HepG2 (cell line): Measurements from ENCODE around the gene IRS1. TPM values are rescaled to one million over a fixed set of nuclear protein-coding genes. Genes with fewer than 3 reads are reported as not detected.

ENCODE experiments used
- ARNT ChIP-seq: fragments of 450-650 bp; IDR thresholded peaks from 2 replicates; pipeline ENCODE4 v1.6.1; 2017
- DZIP1 ChIP-seq: sonication (generic); formaldehyde crosslinking; IDR thresholded peaks from 2 replicates; pipeline ENCODE4 v1.5.0; 2020; ENCODE audit warnings: mild to moderate bottlenecking, missing genetic modification reagents
- ELF4 ChIP-seq: sonication (generic); formaldehyde crosslinking; IDR thresholded peaks from 2 replicates; pipeline ENCODE4 v1.5.0; 2020; ENCODE audit warnings: missing genetic modification reagents, mild to moderate bottlenecking, moderate library complexity, borderline replicate concordance
- HDAC2 ChIP-seq: sonication (generic); formaldehyde crosslinking; IDR thresholded peaks from 2 replicates; pipeline ENCODE4 v1.4.0; 2020; ENCODE audit warnings: missing genetic modification reagents
- MED8 ChIP-seq: sonication (generic); formaldehyde crosslinking; IDR thresholded peaks from 2 replicates; pipeline ENCODE4 v1.8.1; 2023; ENCODE audit warnings: mild to moderate bottlenecking, missing genetic modification reagents; ENCODE audit not compliant: insufficient replicate concordance
- MIXL1 ChIP-seq: IDR thresholded peaks from 2 replicates; pipeline ENCODE4 v1.6.1; 2016
- MTERF4 ChIP-seq: sonication (generic); formaldehyde crosslinking; IDR thresholded peaks from 2 replicates; pipeline ENCODE4 v1.8.0; 2023; ENCODE audit warnings: mild to moderate bottlenecking, missing genetic modification reagents
- NBN ChIP-seq: fragments of 450-650 bp; conservative IDR thresholded peaks from 2 replicates; pipeline ENCODE4 v1.6.1; 2017
- NCOR1 ChIP-seq: fragments of 200-600 bp; sonication (generic); IDR thresholded peaks from 2 replicates; pipeline ENCODE4 v1.7.0; 2017; ENCODE audit warnings: antibody characterized with exemption, low read length, borderline replicate concordance
- TERF1 ChIP-seq: sonication (generic); formaldehyde crosslinking; IDR thresholded peaks from 2 replicates; pipeline ENCODE4 v1.8.0; 2022; ENCODE audit warnings: mild to moderate bottlenecking, missing genetic modification reagents, moderate library complexity
- U2AF1 ChIP-seq: fragments of 200-400 bp; formaldehyde crosslinking; optimal IDR thresholded peaks from 2 replicates; pipeline ENCODE3; 2017; ENCODE audit warnings: mild to moderate bottlenecking, low read depth, low read length
- ZBTB10 ChIP-seq: sonication (generic); formaldehyde crosslinking; IDR thresholded peaks from 2 replicates; pipeline ENCODE4 v1.4.0; 2020; ENCODE audit warnings: missing genetic modification reagents, borderline replicate concordance
- ZNF772 ChIP-seq: sonication (generic); formaldehyde crosslinking; IDR thresholded peaks from 2 replicates; pipeline ENCODE4 v1.5.0; 2020; ENCODE audit warnings: mild to moderate bottlenecking, missing genetic modification reagents
- polyA plus RNA-seq, 8 experiments: library from polyadenylated mRNA; depleted of rRNA in 3 of 8; stranded (reverse) in 7 of 8; unstranded in 1 of 8; fragments of >200 nt; fragmentation: Illumina TruSeq in 4 of 8; extraction: Trizol in 4 of 8; gene quantifications; 2 replicates each; pipeline versions ENCODE4 v1.2.1 to v1.2.3, GENCODE V29; 2011 to 2016; ENCODE audit warnings: low read depth in 4 of 8, missing spikeins in 1 of 8, mixed read lengths in 1 of 8; ENCODE audit not compliant: insufficient read depth in 1 of 8
- total RNA-seq, 5 experiments: library from RNA; depleted of rRNA; stranded (reverse); fragments of >200 nt; fragmentation: Illumina TruSeq; extraction: Trizol; gene quantifications; 2 replicates each; pipeline ENCODE4 v1.2.3, GENCODE V29; 2016; ENCODE audit warnings: low read depth in 1 of 5
- TF ChIP-seq, protein P1 (sequence below): sonication (generic); formaldehyde crosslinking; IDR thresholded peaks from 2 replicates; pipeline ENCODE4 v1.4.0; 2020; ENCODE audit warnings: missing genetic modification reagents, borderline replicate concordance
- TF ChIP-seq, protein P2 (sequence below): IDR thresholded peaks from 2 replicates; pipeline ENCODE4 v1.6.1; 2016; ENCODE audit warnings: missing genetic modification reagents, missing compliant biosample characterization
- TF ChIP-seq, protein P3 (sequence below): IDR thresholded peaks from 2 replicates; pipeline ENCODE4 v1.6.1; 2016; ENCODE audit warnings: mild to moderate bottlenecking
- TF ChIP-seq, protein P4 (sequence below): sonication (generic); formaldehyde crosslinking; IDR thresholded peaks from 2 replicates; pipeline ENCODE4 v1.4.0; 2020; ENCODE audit warnings: missing genetic modification reagents

IRS1 gene
- total and polyA plus RNA-seq, 2 of the 13 experiments (the other 11 are each of a cell fraction or from before 2014, with no cell fraction given), result 8.7 to 9.0 TPM

GRCh38 chr2:226740039-226740648 lies 59.5 kb downstream of the IRS1 start (continued):
- TF ChIP-seq ZBTB10 (CRISPR knock-in tag), result no peak
- TF ChIP-seq, protein P1, sequence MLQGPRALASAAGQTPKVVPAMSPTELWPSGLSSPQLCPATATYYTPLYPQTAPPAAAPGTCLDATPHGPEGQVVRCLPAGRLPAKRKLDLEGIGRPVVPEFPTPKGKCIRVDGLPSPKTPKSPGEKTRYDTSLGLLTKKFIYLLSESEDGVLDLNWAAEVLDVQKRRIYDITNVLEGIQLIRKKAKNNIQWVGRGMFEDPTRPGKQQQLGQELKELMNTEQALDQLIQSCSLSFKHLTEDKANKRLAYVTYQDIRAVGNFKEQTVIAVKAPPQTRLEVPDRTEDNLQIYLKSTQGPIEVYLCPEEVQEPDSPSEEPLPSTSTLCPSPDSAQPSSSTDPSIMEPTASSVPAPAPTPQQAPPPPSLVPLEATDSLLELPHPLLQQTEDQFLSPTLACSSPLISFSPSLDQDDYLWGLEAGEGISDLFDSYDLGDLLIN (CRISPR knock-in tag), result no peak
- no peak for TF ChIP-seq NBN
- TF ChIP-seq ELF4 (CRISPR knock-in tag), result peak; percentile 44; the same call in 1 of the 2 replicates
- no peak for TF ChIP-seq MTERF4 (CRISPR knock-in tag)
- TF ChIP-seq, protein P2, sequence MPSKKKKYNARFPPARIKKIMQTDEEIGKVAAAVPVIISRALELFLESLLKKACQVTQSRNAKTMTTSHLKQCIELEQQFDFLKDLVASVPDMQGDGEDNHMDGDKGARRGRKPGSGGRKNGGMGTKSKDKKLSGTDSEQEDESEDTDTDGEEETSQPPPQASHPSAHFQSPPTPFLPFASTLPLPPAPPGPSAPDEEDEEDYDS (CRISPR knock-in tag), result no peak
- TF ChIP-seq DZIP1 (CRISPR knock-in tag), result no peak
- peak; percentile 35; the same call in 1 of the 2 replicates for TF ChIP-seq ZNF772 (CRISPR knock-in tag)
- TF ChIP-seq MED8 (CRISPR knock-in tag), result no peak
- no peak for TF ChIP-seq NCOR1
- TF ChIP-seq U2AF1, result no peak
- no peak for TF ChIP-seq ARNT
- TF ChIP-seq MIXL1, result no peak
- TF ChIP-seq HDAC2 (CRISPR knock-in tag), result no peak
- no peak for TF ChIP-seq TERF1
- TF ChIP-seq, protein P3, sequence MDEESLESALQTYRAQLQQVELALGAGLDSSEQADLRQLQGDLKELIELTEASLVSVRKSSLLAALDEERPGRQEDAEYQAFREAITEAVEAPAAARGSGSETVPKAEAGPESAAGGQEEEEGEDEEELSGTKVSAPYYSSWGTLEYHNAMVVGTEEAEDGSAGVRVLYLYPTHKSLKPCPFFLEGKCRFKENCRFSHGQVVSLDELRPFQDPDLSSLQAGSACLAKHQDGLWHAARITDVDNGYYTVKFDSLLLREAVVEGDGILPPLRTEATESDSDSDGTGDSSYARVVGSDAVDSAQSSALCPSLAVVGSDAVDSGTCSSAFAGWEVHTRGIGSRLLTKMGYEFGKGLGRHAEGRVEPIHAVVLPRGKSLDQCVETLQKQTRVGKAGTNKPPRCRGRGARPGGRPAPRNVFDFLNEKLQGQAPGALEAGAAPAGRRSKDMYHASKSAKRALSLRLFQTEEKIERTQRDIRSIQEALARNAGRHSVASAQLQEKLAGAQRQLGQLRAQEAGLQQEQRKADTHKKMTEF, result 0 out of 2 replicates have a peak, but pooled peaks have one; percentile 27
- TF ChIP-seq, protein P4, sequence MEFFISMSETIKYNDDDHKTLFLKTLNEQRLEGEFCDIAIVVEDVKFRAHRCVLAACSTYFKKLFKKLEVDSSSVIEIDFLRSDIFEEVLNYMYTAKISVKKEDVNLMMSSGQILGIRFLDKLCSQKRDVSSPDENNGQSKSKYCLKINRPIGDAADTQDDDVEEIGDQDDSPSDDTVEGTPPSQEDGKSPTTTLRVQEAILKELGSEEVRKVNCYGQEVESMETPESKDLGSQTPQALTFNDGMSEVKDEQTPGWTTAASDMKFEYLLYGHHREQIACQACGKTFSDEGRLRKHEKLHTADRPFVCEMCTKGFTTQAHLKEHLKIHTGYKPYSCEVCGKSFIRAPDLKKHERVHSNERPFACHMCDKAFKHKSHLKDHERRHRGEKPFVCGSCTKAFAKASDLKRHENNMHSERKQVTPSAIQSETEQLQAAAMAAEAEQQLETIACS (CRISPR knock-in tag), result no peak
